NCI-H2196 treated with DMSO at 0.1 percent for 48 hours (cell line): ENCODE measurements around the gene UBE2B.
"Not testable (repeated sequence)": the region's sequence is repeated elsewhere in the genome, so short reads cannot be mapped to it uniquely, and the experiment has no call there.

Source experiments
- DNase-seq: peaks from one replicate; lab custom pipeline; 2025; ENCODE audit not compliant: unreplicated experiment; lab: John Stamatoyannopoulos, UW

Gene UBE2B

GRCh38 chr5:134370871-134371833 is at the start of gene UBE2B:
Gene UBE2B (plus strand): TSS chr5:134371569. CDS start chr5:134371596, 27 bp downstream.
- peak; percentile 99 for DNase-seq

- no peak for DNase-seq
These were observed 44.0 kb upstream of the UBE2B start for GRCh38 chr5:134327327-134327726.

GRCh38 chr5:134328619-134329018 is 42.8 kb upstream of the UBE2B start:
- no peak for DNase-seq

- not testable (repeated sequence) for DNase-seq
These were observed 34.5 kb upstream of the UBE2B start for GRCh38 chr5:134336833-134337232.

- not testable (repeated sequence) for DNase-seq
These were observed 27.9 kb upstream of the UBE2B start for GRCh38 chr5:134343500-134343899.

GRCh38 chr5:134345476-134345875 is 25.9 kb upstream of the UBE2B start:
- not testable (repeated sequence) for DNase-seq

- DNase-seq = no peak
These were observed 25.4 kb upstream of the UBE2B start for GRCh38 chr5:134345996-134346395.

GRCh38 chr5:134349463-134349862 is 21.9 kb upstream of the UBE2B start:
- DNase-seq = no peak

GRCh38 chr5:134355681-134356080 is 15.7 kb upstream of the UBE2B start:
- no peak for DNase-seq

GRCh38 chr5:134365604-134366003 is 5.8 kb upstream of the UBE2B start:
- no peak for DNase-seq

GRCh38 chr5:134370311-134370870 is 978 bp upstream of the UBE2B start:
- DNase-seq = no peak

GRCh38 chr5:134371834-134372340 is 518 bp downstream of the UBE2B start:
- no peak for DNase-seq

GRCh38 chr5:134373633-134374032 is 2.3 kb downstream of the UBE2B start:
- DNase-seq = not testable (repeated sequence)

- DNase-seq = no peak
These were observed 2.9 kb downstream of the UBE2B start for GRCh38 chr5:134374232-134374631.

GRCh38 chr5:134380346-134380745 is 9.0 kb downstream of the UBE2B start:
- no peak for DNase-seq

GRCh38 chr5:134382204-134382603 is 10.8 kb downstream of the UBE2B start:
- not testable (repeated sequence) for DNase-seq

GRCh38 chr5:134383980-134384697 is 12.8 kb downstream of the UBE2B start:
- no peak for DNase-seq

- DNase-seq = no peak
These were observed 16.1 kb downstream of the UBE2B start for GRCh38 chr5:134387443-134387842.

GRCh38 chr5:134392301-134392700 is 20.9 kb downstream of the UBE2B start:
- DNase-seq = no peak

- DNase-seq = no peak
These were observed 23.6 kb downstream of the UBE2B start for GRCh38 chr5:134394932-134395331.

GRCh38 chr5:134396274-134396673 is 24.9 kb downstream of the UBE2B start:
- DNase-seq = no peak
